GM12873 (cell line): ENCODE measurements around the gene MLST8.

ENCODE experiments used
- TF ChIP-seq, protein P1 (sequence below): IDR thresholded peaks from 2 replicates; pipeline ENCODE4 v1.5.1; 2012; ENCODE audit warnings: low read depth, mild to moderate bottlenecking, moderate library complexity, low read length, control low read depth; ENCODE audit not compliant: insufficient read depth; ENCODE audit errors: missing control alignments

MLST8 gene

DNA sequence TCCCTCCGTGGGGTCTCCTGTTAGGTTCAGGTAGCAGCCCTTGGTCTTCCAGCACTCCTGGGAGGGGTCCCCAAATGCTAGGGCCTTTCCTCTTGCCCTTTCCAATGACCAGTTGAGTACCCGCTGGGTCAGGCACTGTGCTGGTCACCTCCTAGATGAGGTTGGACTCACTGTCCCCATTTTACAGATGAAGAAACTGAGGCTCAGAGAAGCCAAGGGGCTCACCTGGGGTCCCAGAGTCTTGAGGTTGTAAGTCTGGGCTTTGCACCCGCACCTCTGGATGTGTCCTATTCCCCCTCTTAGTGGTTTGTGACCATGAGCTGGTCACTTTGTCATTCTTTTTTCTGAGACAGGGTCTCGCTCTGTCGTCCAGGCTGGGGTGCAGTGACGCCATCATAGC lies 7.5 kb upstream of the MLST8 start:
- TF ChIP-seq, protein P1, sequence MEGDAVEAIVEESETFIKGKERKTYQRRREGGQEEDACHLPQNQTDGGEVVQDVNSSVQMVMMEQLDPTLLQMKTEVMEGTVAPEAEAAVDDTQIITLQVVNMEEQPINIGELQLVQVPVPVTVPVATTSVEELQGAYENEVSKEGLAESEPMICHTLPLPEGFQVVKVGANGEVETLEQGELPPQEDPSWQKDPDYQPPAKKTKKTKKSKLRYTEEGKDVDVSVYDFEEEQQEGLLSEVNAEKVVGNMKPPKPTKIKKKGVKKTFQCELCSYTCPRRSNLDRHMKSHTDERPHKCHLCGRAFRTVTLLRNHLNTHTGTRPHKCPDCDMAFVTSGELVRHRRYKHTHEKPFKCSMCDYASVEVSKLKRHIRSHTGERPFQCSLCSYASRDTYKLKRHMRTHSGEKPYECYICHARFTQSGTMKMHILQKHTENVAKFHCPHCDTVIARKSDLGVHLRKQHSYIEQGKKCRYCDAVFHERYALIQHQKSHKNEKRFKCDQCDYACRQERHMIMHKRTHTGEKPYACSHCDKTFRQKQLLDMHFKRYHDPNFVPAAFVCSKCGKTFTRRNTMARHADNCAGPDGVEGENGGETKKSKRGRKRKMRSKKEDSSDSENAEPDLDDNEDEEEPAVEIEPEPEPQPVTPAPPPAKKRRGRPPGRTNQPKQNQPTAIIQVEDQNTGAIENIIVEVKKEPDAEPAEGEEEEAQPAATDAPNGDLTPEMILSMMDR = no peak

DNA sequence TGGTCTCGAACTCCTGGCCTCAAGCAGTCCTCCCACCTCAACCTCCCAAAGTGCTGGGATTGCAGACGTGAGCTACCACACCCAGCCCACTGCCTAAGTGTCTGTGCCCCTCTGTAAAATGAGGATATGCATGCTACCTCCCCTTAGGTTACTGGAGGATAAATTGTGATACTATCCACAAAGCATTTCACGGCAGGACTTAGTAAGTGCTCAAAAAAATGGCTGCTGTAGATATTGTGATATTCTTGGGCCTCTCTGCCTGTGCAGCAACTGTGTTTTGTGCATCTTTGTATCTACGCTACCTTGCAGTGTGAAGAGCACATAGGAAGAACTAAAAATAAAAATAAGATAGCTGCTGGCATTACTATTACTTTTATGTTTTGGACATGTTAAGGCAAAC lies 7.0 kb upstream of the MLST8 start:
- TF ChIP-seq, protein P1 = no peak

DNA sequence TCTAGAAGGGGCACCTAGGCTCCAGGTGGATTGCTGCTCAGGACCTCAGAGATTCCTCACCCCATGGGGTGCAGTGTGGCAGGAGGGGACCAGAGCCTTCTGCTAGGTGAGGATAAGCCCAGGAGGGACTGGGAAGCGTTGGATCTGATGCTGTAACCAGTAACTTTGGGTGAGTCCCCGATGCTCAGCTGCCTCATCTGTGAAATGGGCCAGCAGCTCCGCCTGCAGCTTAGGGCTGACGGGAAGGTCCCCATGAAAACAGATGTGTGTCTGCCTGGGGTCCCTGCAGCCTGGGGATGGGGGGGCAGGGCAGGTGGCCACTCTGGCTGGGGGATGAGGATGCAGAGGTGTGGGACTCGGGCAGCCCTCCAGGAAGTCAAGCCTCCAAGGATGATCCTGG lies 6.2 kb upstream of the MLST8 start:
- TF ChIP-seq, protein P1 = no peak

DNA sequence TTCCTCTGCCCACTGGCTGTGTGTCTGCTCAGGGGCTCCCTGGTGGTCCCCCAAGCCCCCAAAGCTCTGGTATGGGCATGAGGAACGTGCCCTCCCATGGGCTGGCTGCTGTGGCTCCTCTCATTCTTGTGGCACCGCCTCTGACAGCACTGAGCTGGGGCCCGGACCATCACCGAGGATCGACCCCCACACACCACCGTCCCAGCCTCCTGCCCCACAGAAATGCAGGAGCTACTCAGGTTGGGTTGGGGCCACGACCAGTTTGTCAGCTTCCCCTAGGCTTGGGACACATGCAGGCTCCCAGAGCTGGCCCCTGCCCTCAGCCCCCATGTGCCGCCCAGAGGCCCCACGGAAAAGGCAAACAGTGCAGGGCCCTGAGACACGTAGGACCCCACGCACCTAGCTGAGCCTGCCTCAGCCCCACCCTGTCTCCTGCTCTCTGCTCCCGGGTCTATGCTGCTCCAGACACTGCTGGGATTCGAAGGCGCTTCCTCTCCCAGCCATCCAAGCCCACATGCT lies 5.6 kb upstream of the MLST8 start:
- TF ChIP-seq, protein P1 = no peak

DNA sequence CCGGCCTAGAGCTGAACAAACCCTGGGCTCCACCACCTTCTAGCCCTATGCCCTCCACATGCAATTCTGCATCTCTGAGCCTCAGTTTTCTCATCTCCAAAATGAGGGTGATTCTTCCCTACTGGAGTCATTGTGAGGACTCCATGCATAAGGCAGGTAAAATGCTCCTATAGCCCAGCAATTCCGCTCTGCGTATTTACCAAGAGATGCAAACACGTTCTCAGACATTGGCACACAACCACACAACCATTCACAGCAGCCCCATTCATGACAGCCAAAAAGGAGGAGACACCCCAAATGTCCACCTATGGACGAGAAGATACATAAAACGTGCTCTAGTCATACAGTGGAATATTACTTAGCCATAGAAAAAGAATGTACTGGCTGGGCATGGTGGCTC lies 4.9 kb upstream of the MLST8 start:
- TF ChIP-seq, protein P1 = no peak

DNA sequence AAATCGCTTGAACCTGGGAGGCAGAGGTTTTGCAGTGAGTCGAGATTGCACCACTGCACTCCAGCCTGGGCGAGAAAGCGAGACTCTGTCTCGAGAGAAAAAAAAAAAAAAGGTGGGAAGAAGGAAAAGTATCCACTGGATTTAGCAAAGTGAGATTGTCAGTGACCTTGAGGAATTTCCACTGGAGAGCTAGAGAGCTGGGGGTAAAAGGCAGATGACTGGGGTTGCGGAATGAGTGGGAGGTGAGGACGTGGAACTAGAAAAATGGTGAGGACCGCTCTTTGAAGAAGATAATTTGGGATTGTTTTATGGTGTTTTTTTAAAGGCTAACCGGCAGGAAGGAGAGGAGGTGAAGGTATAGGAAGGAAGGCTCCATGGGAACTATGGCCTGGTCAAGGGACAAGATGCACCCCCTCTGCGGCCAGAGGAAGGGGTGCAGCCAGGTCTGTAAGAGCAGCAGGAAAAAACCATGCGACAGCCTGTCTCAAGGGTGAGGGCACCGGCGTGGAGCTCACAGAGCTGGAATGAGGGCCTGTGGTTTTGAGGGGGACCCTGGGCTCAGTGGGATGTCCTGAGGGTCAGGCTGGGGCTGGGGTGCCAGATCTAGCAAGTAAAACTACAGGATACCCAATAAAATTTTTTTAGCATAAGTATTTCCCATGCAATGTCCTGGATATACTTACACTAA lies 694 bp upstream of the MLST8 start:
- TF ChIP-seq, protein P1 = no peak

DNA sequence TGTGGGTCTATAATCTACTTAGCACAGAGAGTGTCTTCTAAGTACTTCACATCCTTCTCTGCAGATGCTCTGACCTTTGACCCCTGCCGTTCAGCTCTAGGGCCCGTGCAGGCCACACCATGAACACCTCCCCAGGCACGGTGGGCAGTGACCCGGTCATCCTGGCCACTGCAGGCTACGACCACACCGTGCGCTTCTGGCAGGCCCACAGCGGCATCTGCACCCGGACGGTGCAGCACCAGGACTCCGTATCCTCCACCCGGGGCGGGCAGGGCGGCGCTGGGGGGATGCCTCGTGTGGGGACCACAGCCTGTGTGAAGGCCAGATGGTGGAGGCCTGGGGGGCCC lies 686 bp downstream of the MLST8 start:
- TF ChIP-seq, protein P1 = no peak
